ENCODE results near the gene CHN2. TPM values are rescaled to one million over a fixed set of nuclear protein-coding genes. Genes with fewer than 3 reads are reported as not detected.
A peak's percentile ranks its signal among the peaks of the same experiment; 100 is the strongest.

CHN2 gene
- total RNA-seq, 1 donor from 2014 or later, result 14.2 TPM

DNA sequence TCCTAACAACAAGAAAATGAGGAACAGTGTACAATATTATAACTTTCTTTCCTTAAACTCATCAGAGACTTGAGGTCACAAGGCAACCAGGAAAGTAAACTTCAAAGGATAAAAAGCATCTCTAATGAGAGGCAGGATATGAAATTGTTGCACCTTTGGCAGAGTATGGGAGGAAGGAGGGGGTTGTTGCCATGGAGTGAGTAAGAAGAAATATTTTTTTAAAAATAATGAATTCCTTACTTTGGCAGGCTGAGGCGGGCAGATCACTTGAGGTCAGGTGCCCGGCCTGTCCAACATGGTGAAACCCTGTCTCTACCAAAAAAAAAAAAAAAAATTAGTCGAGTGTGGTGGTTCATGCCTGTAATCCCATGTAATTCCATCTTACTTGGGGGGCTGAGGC lies 21.1 kb upstream of the CHN2 start:
- H3K36me3 ChIP-seq, result no peaks in the 10 kb centered on the region
- no peaks in the 10 kb centered on the region for H3K4me1 ChIP-seq
- H3K9me3 ChIP-seq, result no peaks in the 10 kb centered on the region
- TF ChIP-seq, protein P1, sequence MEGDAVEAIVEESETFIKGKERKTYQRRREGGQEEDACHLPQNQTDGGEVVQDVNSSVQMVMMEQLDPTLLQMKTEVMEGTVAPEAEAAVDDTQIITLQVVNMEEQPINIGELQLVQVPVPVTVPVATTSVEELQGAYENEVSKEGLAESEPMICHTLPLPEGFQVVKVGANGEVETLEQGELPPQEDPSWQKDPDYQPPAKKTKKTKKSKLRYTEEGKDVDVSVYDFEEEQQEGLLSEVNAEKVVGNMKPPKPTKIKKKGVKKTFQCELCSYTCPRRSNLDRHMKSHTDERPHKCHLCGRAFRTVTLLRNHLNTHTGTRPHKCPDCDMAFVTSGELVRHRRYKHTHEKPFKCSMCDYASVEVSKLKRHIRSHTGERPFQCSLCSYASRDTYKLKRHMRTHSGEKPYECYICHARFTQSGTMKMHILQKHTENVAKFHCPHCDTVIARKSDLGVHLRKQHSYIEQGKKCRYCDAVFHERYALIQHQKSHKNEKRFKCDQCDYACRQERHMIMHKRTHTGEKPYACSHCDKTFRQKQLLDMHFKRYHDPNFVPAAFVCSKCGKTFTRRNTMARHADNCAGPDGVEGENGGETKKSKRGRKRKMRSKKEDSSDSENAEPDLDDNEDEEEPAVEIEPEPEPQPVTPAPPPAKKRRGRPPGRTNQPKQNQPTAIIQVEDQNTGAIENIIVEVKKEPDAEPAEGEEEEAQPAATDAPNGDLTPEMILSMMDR (IDR thresholded peaks at IDR 0.05), result no peak
- no peak overlapping the region for H3K4me3 ChIP-seq
- DNase-seq (no peak), ATAC-seq (no peak)
- intact Hi-C loops (cut with DNase I), result no loop called here
- H3K27me3 ChIP-seq (ENCODE audit: low read depth), result no peaks in the 10 kb centered on the region
- H3K27ac ChIP-seq, result no peak overlapping the region

DNA sequence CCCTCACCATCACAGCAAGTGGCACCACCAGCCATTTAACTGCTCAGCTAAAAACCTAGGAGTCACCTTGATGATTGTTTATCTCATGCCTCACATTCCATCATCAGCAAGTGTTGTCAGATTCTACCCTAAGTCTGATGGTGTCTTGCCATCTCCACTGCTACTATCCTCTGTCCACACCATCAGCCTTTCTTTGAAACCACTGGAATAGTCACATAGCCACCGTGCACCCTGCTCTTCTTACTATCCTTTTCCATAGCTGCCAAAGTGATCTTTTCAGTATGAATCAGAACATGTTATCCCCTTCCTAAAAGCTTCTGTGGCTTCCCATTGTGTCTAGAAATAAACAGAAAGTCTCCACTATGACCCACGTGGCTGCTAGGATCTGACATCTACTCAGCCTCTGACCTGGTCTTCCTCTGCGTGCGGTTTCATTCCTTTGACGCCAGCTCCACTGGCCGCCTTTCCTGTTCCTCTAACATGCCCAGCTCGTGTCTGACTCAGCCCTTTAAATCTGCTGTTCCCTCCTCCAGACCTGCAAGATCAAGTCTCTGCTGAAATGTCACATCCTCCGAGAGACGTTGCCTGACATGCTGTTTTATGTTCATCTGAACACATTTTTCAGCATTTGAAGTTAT lies 16.5 kb upstream of the CHN2 start:
- Histone ChIP-seq H3K27me3 (ENCODE audit: low read depth) (no peaks in the 10 kb centered on the region), H3K9me3 (no peaks in the 10 kb centered on the region), H3K4me3 (no peak overlapping the region), H3K4me1 (no peaks in the 10 kb centered on the region), H3K36me3 (no peaks in the 10 kb centered on the region), H3K27ac (no peak overlapping the region)
- DNase-seq (peak; percentile 65), ATAC-seq (peak; percentile 76 to 92)
- intact Hi-C loops (cut with DNase I), result no loop called here
- TF ChIP-seq, protein P1 (IDR thresholded peaks at IDR 0.05), result no peak

DNA sequence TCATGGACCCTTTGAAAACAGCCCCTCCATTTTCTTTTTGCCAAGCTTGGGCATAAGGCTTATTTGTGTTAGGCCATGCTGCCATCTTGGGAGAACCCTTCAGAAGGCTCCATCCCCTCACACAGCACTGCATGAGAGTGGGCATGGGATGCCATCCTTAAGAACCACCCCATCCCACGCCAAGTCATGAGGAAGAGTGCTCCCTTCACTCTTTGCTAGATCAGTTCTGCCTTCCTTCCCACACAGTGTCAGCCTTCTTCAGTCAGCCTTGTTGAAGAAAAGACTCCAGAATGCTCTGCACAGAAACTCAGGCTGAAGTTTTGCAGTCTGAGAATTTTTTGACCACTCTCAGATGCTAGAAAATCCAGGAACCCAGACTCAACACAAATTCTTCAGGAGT lies 15.5 kb upstream of the CHN2 start:
- Histone ChIP-seq H3K4me1 (no peaks in the 10 kb centered on the region), H3K36me3 (no peaks in the 10 kb centered on the region), H3K27ac (no peak overlapping the region), H3K4me3 (no peak overlapping the region), H3K27me3 (ENCODE audit: low read depth) (no peaks in the 10 kb centered on the region), H3K9me3 (no peaks in the 10 kb centered on the region)
- TF ChIP-seq, protein P1 (IDR thresholded peaks at IDR 0.05), result no peak
- DNase-seq (no peak), ATAC-seq (no peak)
- intact Hi-C loops (cut with DNase I), result no loop called here

DNA sequence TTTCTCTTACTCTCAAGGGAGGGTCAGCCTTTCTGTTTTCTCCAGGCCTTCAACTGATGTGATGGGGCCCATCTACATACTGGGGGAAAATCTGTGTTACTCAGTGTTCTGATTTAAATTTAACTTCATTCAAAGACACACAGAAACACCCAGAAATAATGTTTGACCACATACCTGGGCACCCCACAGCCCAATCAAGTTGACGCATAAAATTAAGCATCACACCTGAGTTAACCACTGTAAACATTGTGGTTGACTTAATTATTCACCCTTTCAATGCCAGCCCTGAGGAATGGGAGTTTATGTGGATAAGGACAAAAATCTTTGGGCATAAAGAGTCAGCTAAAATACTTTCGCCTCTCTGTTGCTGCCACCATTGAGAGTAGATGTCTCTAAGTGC lies 10.0 kb upstream of the CHN2 start:
- ATAC-seq (no peak), DNase-seq (no peak)
- Histone ChIP-seq H3K4me1 (peaks cover 3% of the 10 kb centered on the region), H3K27me3 (ENCODE audit: low read depth) (peaks cover 5% of the 10 kb centered on the region), H3K4me3 (no peak overlapping the region), H3K27ac (no peak overlapping the region), H3K9me3 (no peaks in the 10 kb centered on the region), H3K36me3 (no peaks in the 10 kb centered on the region)
- intact Hi-C loops (cut with DNase I), result no loop called here
- TF ChIP-seq, protein P1 (IDR thresholded peaks at IDR 0.05), result no peak

DNA sequence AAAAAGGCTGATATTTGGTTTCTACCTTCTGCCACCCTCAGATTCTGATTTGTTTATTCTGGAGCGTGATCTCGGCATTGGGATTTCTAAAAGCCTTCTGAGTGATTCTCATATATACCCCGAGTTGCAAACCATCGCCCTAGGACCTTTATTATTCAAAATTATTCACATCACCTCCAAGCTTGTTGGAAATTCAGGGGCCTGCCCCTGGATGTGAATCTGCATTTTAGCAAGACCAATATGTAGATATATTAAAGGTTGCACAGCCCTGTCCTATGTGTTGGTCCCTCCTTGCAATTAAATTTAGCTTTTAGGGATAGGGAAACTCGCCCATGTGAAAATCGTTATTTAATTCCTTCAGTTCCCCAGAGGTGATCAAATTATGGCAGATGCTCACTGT lies 9.0 kb upstream of the CHN2 start:
- Histone ChIP-seq H3K9me3 (no peaks in the 10 kb centered on the region), H3K27ac (no peak overlapping the region), H3K4me3 (no peak overlapping the region), H3K27me3 (ENCODE audit: low read depth) (peaks cover 9% of the 10 kb centered on the region), H3K36me3 (no peaks in the 10 kb centered on the region), H3K4me1 (peaks cover 9% of the 10 kb centered on the region)
- no peak for ATAC-seq
- TF ChIP-seq, protein P1 (IDR thresholded peaks at IDR 0.05), result no peak
- intact Hi-C loops (cut with DNase I), result no loop called here
- DNase-seq, result no peak
